ENCODE results near the gene C1RL.

Gene C1RL

GRCh38 chr12:7152818-7153217 lies 43.8 kb upstream of the C1RL start:
- no peak for TF ChIP-seq CTCF (conservative IDR thresholded peaks at IDR 0.05; ENCODE audit: low read length)
- no peak overlapping the region for H3K4me3 ChIP-seq (ENCODE audit: low read length)
- DNase-seq (ENCODE audit: low read depth), result no peak

- no peak overlapping the region for H3K4me3 ChIP-seq (ENCODE audit: low read length)
- TF ChIP-seq CTCF (conservative IDR thresholded peaks at IDR 0.05; ENCODE audit: low read length), result no peak
- DNase-seq (ENCODE audit: low read depth), result no peak
Measured at GRCh38 chr12:7151532-7151931, 42.5 kb upstream of the C1RL start.

GRCh38 chr12:7150841-7151240 lies 41.8 kb upstream of the C1RL start:
- H3K4me3 ChIP-seq (ENCODE audit: low read length), result no peak overlapping the region
- DNase-seq (ENCODE audit: low read depth), result no peak
- TF ChIP-seq CTCF (conservative IDR thresholded peaks at IDR 0.05; ENCODE audit: low read length), result no peak

- H3K4me3 ChIP-seq (ENCODE audit: low read length), result no peak overlapping the region
- no peak for TF ChIP-seq CTCF (conservative IDR thresholded peaks at IDR 0.05; ENCODE audit: low read length)
- no peak for DNase-seq (ENCODE audit: low read depth)
Measured at GRCh38 chr12:7150356-7150755, 41.3 kb upstream of the C1RL start.

GRCh38 chr12:7146906-7147305 lies 37.9 kb upstream of the C1RL start:
- no peak for TF ChIP-seq CTCF (conservative IDR thresholded peaks at IDR 0.05; ENCODE audit: low read length)
- DNase-seq (ENCODE audit: low read depth), result no peak
- H3K4me3 ChIP-seq (ENCODE audit: low read length), result no peak overlapping the region

- H3K4me3 ChIP-seq (ENCODE audit: low read length), result no peak overlapping the region
- no peak for DNase-seq (ENCODE audit: low read depth)
- no peak for TF ChIP-seq CTCF (conservative IDR thresholded peaks at IDR 0.05; ENCODE audit: low read length)
Measured at GRCh38 chr12:7146228-7146627, 37.2 kb upstream of the C1RL start.

- no peak for DNase-seq (ENCODE audit: low read depth)
- no peak overlapping the region for H3K4me3 ChIP-seq (ENCODE audit: low read length)
- TF ChIP-seq CTCF (conservative IDR thresholded peaks at IDR 0.05; ENCODE audit: low read length), result no peak
Measured at GRCh38 chr12:7145671-7146070, 36.7 kb upstream of the C1RL start.
